Adrenal gland (tissue), 5 donors: ENCODE measurements around the gene OR2H2.

Source experiments
- POLR2A ChIP-seq, 2 donors: fragments of 450-650 bp; IDR thresholded peaks; one replicate each; pipeline ENCODE4 v1.6.1; 2017; ENCODE audit warnings: antibody characterized with exemption in 2 of 2, mild to moderate bottlenecking in 2 of 2, moderate library complexity in 1 of 2
- TF ChIP-seq, protein P1 (sequence below), 6 experiments: fragments of 450-650 bp in 4 of 6; fragments of 200-600 bp in 2 of 6; sonication (generic) in 1 of 6; IDR thresholded peaks; 1 replicate in 5 of 6; 2 replicates in 1 of 6; pipeline versions ENCODE4 v1.5.1 to v1.8.0; 2016 to 2021; ENCODE audit warnings: antibody characterized with exemption in 6 of 6, mild to moderate bottlenecking in 2 of 6, moderate library complexity in 1 of 6
- donor health status: DM: no; HTN: no; CAD: no.

DNA sequence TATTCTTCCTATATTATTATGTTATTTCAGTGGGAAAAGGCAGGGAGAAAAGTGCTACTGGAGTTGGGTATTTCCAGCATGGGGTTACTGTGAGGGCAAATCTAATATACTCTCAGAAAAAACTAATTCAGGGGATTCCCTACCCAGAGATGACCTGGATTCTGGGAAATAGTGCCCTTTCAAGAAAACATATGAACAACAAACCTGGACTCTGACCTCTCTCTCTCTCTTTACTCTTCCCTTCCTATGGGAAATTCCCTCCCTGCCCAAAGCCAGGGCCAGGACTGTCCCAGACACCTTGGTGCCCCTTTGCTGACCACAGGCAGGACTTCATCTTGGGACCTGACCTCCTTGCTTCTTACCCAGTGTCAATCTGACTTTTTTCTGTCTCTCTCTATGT is 23.8 kb upstream of the OR2H2 start:
- TF ChIP-seq, protein P1, sequence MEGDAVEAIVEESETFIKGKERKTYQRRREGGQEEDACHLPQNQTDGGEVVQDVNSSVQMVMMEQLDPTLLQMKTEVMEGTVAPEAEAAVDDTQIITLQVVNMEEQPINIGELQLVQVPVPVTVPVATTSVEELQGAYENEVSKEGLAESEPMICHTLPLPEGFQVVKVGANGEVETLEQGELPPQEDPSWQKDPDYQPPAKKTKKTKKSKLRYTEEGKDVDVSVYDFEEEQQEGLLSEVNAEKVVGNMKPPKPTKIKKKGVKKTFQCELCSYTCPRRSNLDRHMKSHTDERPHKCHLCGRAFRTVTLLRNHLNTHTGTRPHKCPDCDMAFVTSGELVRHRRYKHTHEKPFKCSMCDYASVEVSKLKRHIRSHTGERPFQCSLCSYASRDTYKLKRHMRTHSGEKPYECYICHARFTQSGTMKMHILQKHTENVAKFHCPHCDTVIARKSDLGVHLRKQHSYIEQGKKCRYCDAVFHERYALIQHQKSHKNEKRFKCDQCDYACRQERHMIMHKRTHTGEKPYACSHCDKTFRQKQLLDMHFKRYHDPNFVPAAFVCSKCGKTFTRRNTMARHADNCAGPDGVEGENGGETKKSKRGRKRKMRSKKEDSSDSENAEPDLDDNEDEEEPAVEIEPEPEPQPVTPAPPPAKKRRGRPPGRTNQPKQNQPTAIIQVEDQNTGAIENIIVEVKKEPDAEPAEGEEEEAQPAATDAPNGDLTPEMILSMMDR (IDR thresholded peaks at IDR 0.05): no peak
- TF ChIP-seq POLR2A (IDR thresholded peaks at IDR 0.05): no peak
